ENCODE measurements around the gene BRD3OS.
"Not testable (repeated sequence)": the region's sequence is repeated elsewhere in the genome, so short reads cannot be mapped to it uniquely, and the experiment has no call there.

The BRD3OS gene

GRCh38 chr9:133987946-133988665, 37.2 kb upstream of the BRD3OS start:
- DNase-seq (ENCODE audit: extremely low spot score): no peak
- no peak for TF ChIP-seq FOXA1 (IDR thresholded peaks at IDR 0.05)
- no peak for TF ChIP-seq TARDBP (IDR thresholded peaks at IDR 0.05)
- TF ChIP-seq L3MBTL2 (conservative IDR thresholded peaks at IDR 0.05): no peak
- TF ChIP-seq BHLHE40 (IDR thresholded peaks at IDR 0.05; ENCODE audit: borderline replicate concordance): no peak
- no peak for TF ChIP-seq PKNOX1 (IDR thresholded peaks at IDR 0.05)
- TF ChIP-seq ZNF384 (IDR thresholded peaks at IDR 0.05): no peak
- no peak for TF ChIP-seq FOXK2 (IDR thresholded peaks at IDR 0.05)
- TF ChIP-seq ELF4 (IDR thresholded peaks at IDR 0.05): no peak
- TF ChIP-seq FOXM1 (IDR thresholded peaks at IDR 0.05; ENCODE audit: borderline replicate concordance): no peak
- no peak for TF ChIP-seq ARNT (IDR thresholded peaks at IDR 0.05)
- ChIA-PET CTCF (interaction anchor here (0.5 kb wide), 1 partner anchor 140 kb away, joined by 5 read pairs; no protein-coding TSS in a partner anchor), POLR2A (no interaction called here)

- DNase-seq (ENCODE audit: extremely low spot score); POLR2A ChIA-PET: not testable (repeated sequence)
- CTCF ChIA-PET: interaction anchor here (0.5 kb wide), 1 partner anchor 141 kb away, joined by 5 read pairs; no protein-coding TSS in a partner anchor
Observed at GRCh38 chr9:133988771-133989170, 36.5 kb upstream of the BRD3OS start.

- CTCF ChIA-PET: no interaction called here
- no peak for DNase-seq (ENCODE audit: extremely low spot score)
- POLR2A ChIA-PET: no interaction called here
- TF ChIP-seq SP1 (IDR thresholded peaks at IDR 0.05): no peak
- TF ChIP-seq CTBP1 (IDR thresholded peaks at IDR 0.05; ENCODE audit: borderline replicate concordance): no peak
- TF ChIP-seq FOXM1 (IDR thresholded peaks at IDR 0.05; ENCODE audit: borderline replicate concordance): no peak
- no peak for TF ChIP-seq NFRKB (IDR thresholded peaks at IDR 0.05)
- TF ChIP-seq SUZ12 (IDR thresholded peaks at IDR 0.05): no peak
- no peak for TF ChIP-seq ELF4 (IDR thresholded peaks at IDR 0.05)
- TF ChIP-seq FOXK2 (IDR thresholded peaks at IDR 0.05): no peak
- no peak for TF ChIP-seq LEF1 (IDR thresholded peaks at IDR 0.05; ENCODE audit: borderline replicate concordance)
- no peak for TF ChIP-seq ARNT (IDR thresholded peaks at IDR 0.05)
- no peak for TF ChIP-seq L3MBTL2 (conservative IDR thresholded peaks at IDR 0.05)
- no peak for TF ChIP-seq BHLHE40 (IDR thresholded peaks at IDR 0.05; ENCODE audit: borderline replicate concordance)
- TF ChIP-seq FOXA1 (IDR thresholded peaks at IDR 0.05): no peak
Observed at GRCh38 chr9:133989625-133990365, 35.5 kb upstream of the BRD3OS start.

GRCh38 chr9:133990366-133991213, 34.7 kb upstream of the BRD3OS start:
- TF ChIP-seq BHLHE40 (IDR thresholded peaks at IDR 0.05; ENCODE audit: borderline replicate concordance) (no peak), TARDBP (IDR thresholded peaks at IDR 0.05) (no peak), FOXA1 (IDR thresholded peaks at IDR 0.05) (no peak), FOXK2 (IDR thresholded peaks at IDR 0.05) (no peak), ARNT (IDR thresholded peaks at IDR 0.05) (no peak), ELF4 (IDR thresholded peaks at IDR 0.05) (no peak), NFRKB (IDR thresholded peaks at IDR 0.05) (no peak), L3MBTL2 (conservative IDR thresholded peaks at IDR 0.05) (no peak), SUZ12 (IDR thresholded peaks at IDR 0.05) (no peak), ZNF384 (IDR thresholded peaks at IDR 0.05) (no peak), LEF1 (IDR thresholded peaks at IDR 0.05; ENCODE audit: borderline replicate concordance) (no peak), HDGF (IDR thresholded peaks at IDR 0.05; ENCODE audit: borderline replicate concordance) (no peak), SP1 (IDR thresholded peaks at IDR 0.05) (no peak), FOXM1 (IDR thresholded peaks at IDR 0.05; ENCODE audit: borderline replicate concordance) (no peak), PKNOX1 (IDR thresholded peaks at IDR 0.05) (no peak), CTBP1 (IDR thresholded peaks at IDR 0.05; ENCODE audit: borderline replicate concordance) (no peak)
- CTCF ChIA-PET: interaction anchor here (0.6 kb wide), 1 partner anchor 26 kb away, joined by 3 read pairs; no protein-coding TSS in a partner anchor
- DNase-seq (ENCODE audit: extremely low spot score): peak; percentile 21
- POLR2A ChIA-PET: interaction anchor here (0.6 kb wide), 1 partner anchor 15 kb away, joined by 3 read pairs; no protein-coding TSS in a partner anchor

- TF ChIP-seq ARNT (IDR thresholded peaks at IDR 0.05) (no peak), ELF4 (IDR thresholded peaks at IDR 0.05) (no peak), L3MBTL2 (conservative IDR thresholded peaks at IDR 0.05) (peak; percentile 42; the same call in 1 of the 2 replicates), TARDBP (IDR thresholded peaks at IDR 0.05) (no peak)
- ChIA-PET CTCF (interaction anchor here (0.6 kb wide), 1 partner anchor 27 kb away, joined by 3 read pairs; no protein-coding TSS in a partner anchor), POLR2A (interaction anchor here (0.6 kb wide), 1 partner anchor 16 kb away, joined by 3 read pairs; no protein-coding TSS in a partner anchor)
- DNase-seq (ENCODE audit: extremely low spot score): no peak
Observed at GRCh38 chr9:133991214-133991921, 33.9 kb upstream of the BRD3OS start.
